Measurements from ENCODE around the gene NKAPL.

GRCh38 chr6:28209753-28210535 is 49.2 kb upstream of the NKAPL start:
- TF ChIP-seq CTCF (IDR thresholded peaks at IDR 0.05) (no peak), POLR2A (IDR thresholded peaks at IDR 0.05) (no peak), POLR2AphosphoS5 (IDR thresholded peaks at IDR 0.05) (no peak)
